B cell (primary cell): ENCODE data around the gene PLEKHM3. TPM values are rescaled to one million over a fixed set of nuclear protein-coding genes. Genes with fewer than 3 reads are reported as not detected.

Experiments used
- ATAC-seq: fragments of 200-7000 bp; cut with Tn5 transposase; one replicate; pipeline ENCODE4 v1.10.0; 2021; ENCODE audit warnings: low read depth, mild to moderate bottlenecking, moderate number of reproducible peaks, moderate library complexity
- CTCF ChIA-PET: fragments of 350-600 bp; sonication (Branson Sonifier 250); formaldehyde crosslinking; loops from one replicate; lab custom pipeline; 2021; ENCODE audit warnings: antibody characterized with exemption, inconsistent platforms; lab: Charles Lee
- POLR2A ChIA-PET: fragments of 350-600 bp; sonication (Branson Sonifier 250); formaldehyde crosslinking; loops from one replicate; lab custom pipeline; 2021; ENCODE audit warnings: antibody characterized with exemption; lab: Charles Lee
- DNase-seq: peaks from one replicate; pipeline ENCODE4 v3.0.0; 2013
- H2AFZ ChIP-seq: 2 replicates; pipeline ENCODE4 v1.6.1; 2012; ENCODE audit warnings: mild to moderate bottlenecking, low read depth, low read length; ENCODE audit not compliant: insufficient read depth, poor library complexity, severe bottlenecking
- H3K27ac ChIP-seq, 2 donors: 1 replicate in 1 of 2; 2 replicates in 1 of 2; pipeline ENCODE4 v1.5.1; 2012 to 2013; ENCODE audit warnings: low read length in 2 of 2, mild to moderate bottlenecking in 2 of 2, moderate library complexity in 1 of 2
- H3K27me3 ChIP-seq, 4 experiments: fragments of 200-600 bp in 1 of 4; sonication (generic) in 1 of 4; replicated peaks in 1 of 4; 1 replicate in 2 of 4; 2 replicates in 2 of 4; pipeline versions ENCODE4 v1.6.1 to v1.7.0; 2013 to 2016; ENCODE audit warnings: low read length in 3 of 4, mild to moderate bottlenecking in 2 of 4, mixed read lengths in 1 of 4, moderate library complexity in 1 of 4; ENCODE audit not compliant: insufficient read depth in 4 of 4, control insufficient read depth in 3 of 4; ENCODE audit errors: control extremely low read depth in 1 of 4
- H3K36me3 ChIP-seq, 2 experiments: replicated peaks in 1 of 2; 1 replicate in 1 of 2; 2 replicates in 1 of 2; pipeline versions ENCODE4 v1.6.1 to v1.7.1; 2013; ENCODE audit warnings: low read length in 1 of 2; ENCODE audit not compliant: insufficient read depth in 2 of 2, control insufficient read depth in 1 of 2; ENCODE audit errors: control extremely low read depth in 1 of 2, extremely low read depth in 1 of 2
- H3K4me1 ChIP-seq, 2 donors: fragments of 200-600 bp in 1 of 2; sonication (generic) in 1 of 2; 1 replicate in 1 of 2; 2 replicates in 1 of 2; pipeline versions ENCODE4 v1.5.1 to v1.6.1; 2013 to 2017; ENCODE audit warnings: low read length in 2 of 2; ENCODE audit not compliant: control insufficient read depth in 2 of 2, insufficient read depth in 2 of 2
- H3K4me2 ChIP-seq: replicated peaks from 2 replicates; pipeline ENCODE3; 2012; ENCODE audit warnings: mild to moderate bottlenecking, low read depth, low read length; ENCODE audit not compliant: poor library complexity, severe bottlenecking
- H3K4me3 ChIP-seq, 5 experiments: fragments of 200-600 bp in 1 of 5; sonication (generic) in 1 of 5; 1 replicate in 3 of 5; 2 replicates in 2 of 5; pipeline versions ENCODE4 v1.5.1 to v1.7.0; 2011 to 2016; ENCODE audit warnings: low read length in 4 of 5, mild to moderate bottlenecking in 4 of 5, low read depth in 2 of 5, control low read depth in 1 of 5, moderate library complexity in 1 of 5; ENCODE audit not compliant: insufficient read depth in 1 of 5; ENCODE audit errors: control extremely low read depth in 1 of 5, extremely low read depth in 1 of 5
- H3K79me2 ChIP-seq: fragments of 200-600 bp; sonication (generic); one replicate; pipeline ENCODE4 v1.6.0; 2016; ENCODE audit warnings: low read length; ENCODE audit not compliant: control insufficient read depth, insufficient read depth
- H3K9ac ChIP-seq: fragments of 200-600 bp; sonication (generic); 2 replicates; pipeline ENCODE4 v1.6.1; 2017; ENCODE audit warnings: mild to moderate bottlenecking, low read length, moderate library complexity
- H3K9me3 ChIP-seq, 3 donors: one replicate each; pipeline versions ENCODE4 v1.6.1 to v1.7.1; 2013; ENCODE audit warnings: low read length in 2 of 3; ENCODE audit not compliant: control insufficient read depth in 2 of 3, insufficient read depth in 1 of 3; ENCODE audit errors: control extremely low read depth in 1 of 3
- H4K20me1 ChIP-seq: 2 replicates; pipeline ENCODE4 v1.6.0; 2012; ENCODE audit warnings: mild to moderate bottlenecking, low read length; ENCODE audit not compliant: insufficient read depth, control insufficient read depth, poor library complexity, severe bottlenecking
- H3K27ac Mint-ChIP-seq: one replicate; pipeline ENCODE4 v1.8.0; 2021; ENCODE audit warnings: mixed read lengths
- H3K27me3 Mint-ChIP-seq: one replicate; pipeline ENCODE4 v1.8.0; 2021; ENCODE audit warnings: mixed read lengths
- H3K4me1 Mint-ChIP-seq: one replicate; pipeline ENCODE4 v1.8.0; 2021; ENCODE audit warnings: mixed read lengths
- H3K4me3 Mint-ChIP-seq: one replicate; pipeline ENCODE4 v1.8.0; 2021; ENCODE audit warnings: mixed read lengths
- H3K9me3 Mint-ChIP-seq: one replicate; pipeline ENCODE4 v1.8.0; 2022; ENCODE audit warnings: mixed read lengths; ENCODE audit not compliant: insufficient read depth
- CTCF ChIP-seq: fragments of 200-600 bp; IDR thresholded peaks from one replicate; pipeline ENCODE4 v1.8.0; 2022; ENCODE audit warnings: antibody characterized with exemption, mild to moderate bottlenecking
- EZH2 ChIP-seq: IDR thresholded peaks from 2 replicates; pipeline ENCODE4 v1.6.1; 2012; ENCODE audit warnings: borderline replicate concordance, low read depth, mild to moderate bottlenecking, moderate library complexity, low read length; ENCODE audit not compliant: insufficient read depth, poor library complexity, severe bottlenecking
- WGBS: methylation state at CpG from one replicate; pipeline ENCODE4 v1.1.5; 2013; ENCODE audit warnings: missing lambda C conversion rate; ENCODE audit not compliant: insufficient coverage; 5-methylcytosine and 5-hydroxymethylcytosine counted together
- intact Hi-C: fragments of 100-400 bp; cut with micrococcal nuclease; formaldehyde crosslinking; loops from one replicate; pipeline ENCODE4 v1.10.0; 2022
- polyA plus RNA-seq: library from polyadenylated mRNA; depleted of rRNA; stranded (reverse); fragments of >200 nt; gene quantifications from 2 replicates; pipeline ENCODE4 v1.2.3, GENCODE V29; 2012
- total RNA-seq, 2 donors: library from RNA; stranded (reverse); fragments of 120-200 nt in 1 of 2; gene quantifications; 1 replicate in 1 of 2; 2 replicates in 1 of 2; pipeline versions ENCODE4 v1.2.3 to v1.2.4, GENCODE V29; 2013 to 2022

PLEKHM3 gene
- total and polyA plus RNA-seq, 2 donors (not counting 1 experiment from before 2014, with no cell fraction given), result 4.0 to 17.7 TPM

GRCh38 chr2:207825978-207826377 is 199.3 kb downstream of the PLEKHM3 start:
- ChIA-PET CTCF (no interaction called here), POLR2A (no interaction called here)
- intact Hi-C loops, result no loop called here
- no peak overlapping the region for H3K27ac ChIP-seq
- H3K79me2 ChIP-seq, result no peaks in the 10 kb centered on the region
- no peak for TF ChIP-seq EZH2
- no peak for TF ChIP-seq CTCF
- no peaks in the 10 kb centered on the region for H3K4me1 Mint-ChIP-seq
- no peaks in the 10 kb centered on the region for H3K4me1 ChIP-seq
- H4K20me1 ChIP-seq, result no peaks in the 10 kb centered on the region
- no peaks in the 10 kb centered on the region for H3K9me3 Mint-ChIP-seq
- no peak overlapping the region for H3K4me3 Mint-ChIP-seq
- H3K9ac ChIP-seq, result no peak overlapping the region
- ATAC-seq, result no peak
- WGBS, result 95% methylated on average over 4 of the region's 4 CpGs
- no peak overlapping the region for H3K4me3 ChIP-seq
- H3K4me2 ChIP-seq, result no peak overlapping the region
- DNase-seq, result no peak
- no peaks in the 10 kb centered on the region for H3K27me3 ChIP-seq
- H2AFZ ChIP-seq, result no peak overlapping the region
- H3K9me3 ChIP-seq, result no peaks in the 10 kb centered on the region
- no peaks in the 10 kb centered on the region for H3K27me3 Mint-ChIP-seq
- peaks cover 6 to 12% of the 10 kb centered on the region in 2 experiments for H3K36me3 ChIP-seq
- no peak overlapping the region for H3K27ac Mint-ChIP-seq

GRCh38 chr2:207825045-207825954 is 200.0 kb downstream of the PLEKHM3 start:
- POLR2A ChIA-PET, result no interaction called here
- Histone ChIP-seq H3K9ac (no peak overlapping the region), H3K4me2 (no peak overlapping the region), H2AFZ (no peak overlapping the region), H3K79me2 (no peaks in the 10 kb centered on the region), H3K9me3 (no peaks in the 10 kb centered on the region), H3K4me3 (no peak overlapping the region), H3K27me3 (no peaks in the 10 kb centered on the region), H3K4me1 (no peaks in the 10 kb centered on the region), H4K20me1 (no peaks in the 10 kb centered on the region), H3K27ac (no peak overlapping the region), H3K36me3 (peaks cover 6 to 12% of the 10 kb centered on the region in 2 experiments)
- ATAC-seq (no peak), DNase-seq (no peak)
- Mint-ChIP-seq H3K27ac (no peak overlapping the region), H3K4me3 (no peak overlapping the region), H3K4me1 (no peaks in the 10 kb centered on the region), H3K9me3 (no peaks in the 10 kb centered on the region), H3K27me3 (no peaks in the 10 kb centered on the region)
- CTCF ChIA-PET, result no interaction called here
- intact Hi-C loops, result no loop called here
- WGBS, result 90% methylated on average over 11 of the region's 17 CpGs
- no peak for TF ChIP-seq EZH2
- TF ChIP-seq CTCF, result no peak
